Keratinocyte (primary cell): ENCODE measurements around the gene FLYWCH1. TPM values are rescaled to one million over a fixed set of nuclear protein-coding genes. Genes with fewer than 3 reads are reported as not detected.

Source experiments
- DNase-seq: peaks from one replicate; pipeline ENCODE4 v3.0.0-alpha.2; 2011; ENCODE audit warnings: low read depth, missing footprints, low spot score
- FAIRE-seq: peaks from 2 replicates; lab custom pipeline; 2011; peaks lifted over from hg19 to GRCh38; lab: Jason Lieb, UNC
- H2AFZ ChIP-seq: 2 replicates; pipeline ENCODE4 v1.6.0; 2012; ENCODE audit warnings: low read length, control low read depth, inconsistent platforms; ENCODE audit not compliant: control insufficient read depth
- H3K27ac ChIP-seq: 2 replicates; pipeline ENCODE4 v1.5.1; 2011; ENCODE audit warnings: low read length; ENCODE audit not compliant: control insufficient read depth, insufficient read depth
- H3K27me3 ChIP-seq: 3 replicates; pipeline ENCODE4 v1.6.0; 2011; ENCODE audit warnings: low read length; ENCODE audit not compliant: control insufficient read depth, insufficient read depth; ENCODE audit errors: extremely low read depth
- H3K36me3 ChIP-seq, 2 experiments: 2 replicates in 1 of 2; 3 replicates in 1 of 2; pipeline ENCODE4 v1.5.1; 2011; ENCODE audit warnings: low read length in 2 of 2, mild to moderate bottlenecking in 1 of 2; ENCODE audit not compliant: control insufficient read depth in 2 of 2, insufficient read depth in 2 of 2; ENCODE audit errors: extremely low read depth in 1 of 2
- H3K4me1 ChIP-seq: 3 replicates; pipeline ENCODE4 v1.5.1; 2011; ENCODE audit warnings: low read length; ENCODE audit not compliant: control insufficient read depth, insufficient read depth; ENCODE audit errors: extremely low read depth
- H3K4me2 ChIP-seq: 3 replicates; pipeline ENCODE4 v1.6.0; 2011; ENCODE audit warnings: low read depth, low read length; ENCODE audit not compliant: control insufficient read depth, insufficient read depth; ENCODE audit errors: extremely low read depth
- H3K4me3 ChIP-seq, 3 experiments: fragments of 200-600 bp in 1 of 3; sonication (generic) in 1 of 3; 2 replicates in 2 of 3; 3 replicates in 1 of 3; pipeline ENCODE4 v1.5.1; 2011 to 2016; ENCODE audit warnings: low read length in 3 of 3, mild to moderate bottlenecking in 3 of 3, control low read depth in 2 of 3, inconsistent platforms in 1 of 3, low read depth in 1 of 3, mixed read lengths in 1 of 3, mixed run types in 1 of 3, moderate library complexity in 1 of 3; ENCODE audit not compliant: control insufficient read depth in 2 of 3, insufficient read depth in 2 of 3; ENCODE audit errors: extremely low read depth in 1 of 3
- H3K79me2 ChIP-seq: 2 replicates; pipeline ENCODE4 v1.6.0; 2012; ENCODE audit warnings: low read length; ENCODE audit not compliant: control insufficient read depth, insufficient read depth
- H3K9ac ChIP-seq: 3 replicates; pipeline ENCODE4 v1.6.0; 2011; ENCODE audit warnings: low read length; ENCODE audit not compliant: control insufficient read depth, insufficient read depth; ENCODE audit errors: extremely low read depth
- H3K9me1 ChIP-seq: 3 replicates; pipeline ENCODE4 v1.6.0; 2011; ENCODE audit warnings: low read length; ENCODE audit not compliant: control insufficient read depth, insufficient read depth; ENCODE audit errors: extremely low read depth
- H3K9me3 ChIP-seq: 2 replicates; pipeline ENCODE4 v1.5.1; 2012; ENCODE audit warnings: low read depth, low read length; ENCODE audit not compliant: control insufficient read depth
- H4K20me1 ChIP-seq: 3 replicates; pipeline ENCODE4 v1.6.0; 2011; ENCODE audit warnings: low read length; ENCODE audit not compliant: control insufficient read depth, insufficient read depth; ENCODE audit errors: extremely low read depth
- CTCF ChIP-seq, 3 experiments: IDR thresholded peaks in 1 of 3; conservative IDR thresholded peaks in 1 of 3; optimal IDR thresholded peaks in 1 of 3; 2 replicates in 2 of 3; 3 replicates in 1 of 3; pipeline versions ENCODE3 to v1.5.1; 2011; ENCODE audit warnings: low read length in 3 of 3, mild to moderate bottlenecking in 3 of 3, moderate library complexity in 2 of 3, control low read depth in 1 of 3, inconsistent platforms in 1 of 3; ENCODE audit not compliant: insufficient read depth in 2 of 3; ENCODE audit errors: extremely low read depth in 1 of 3
- EZH2 ChIP-seq: IDR thresholded peaks from one replicate; pipeline ENCODE4 v1.6.1; 2012; ENCODE audit warnings: inconsistent platforms, mild to moderate bottlenecking, low read length, moderate library complexity
- dilution Hi-C: fragments of 300-500 bp; cut with MboI; formaldehyde crosslinking; loops from one replicate; pipeline ENCODE4 v1.7.0; 2020; ENCODE audit warnings: low sequenced_read_pairs; ENCODE audit not compliant: extremely low pct_ligation_motif_present
- polyA plus RNA-seq, 5 experiments: library from polyadenylated mRNA; depleted of rRNA in 3 of 5; stranded (reverse) in 3 of 5; stranded (forward) in 1 of 5; unstranded in 1 of 5; fragments of >200 nt; gene quantifications; 1 replicate in 1 of 5; 2 replicates in 3 of 5; 3 replicates in 1 of 5; pipeline versions ENCODE4 v1.2.1 to v1.2.3, GENCODE V29; 2011 to 2012; ENCODE audit warnings: missing spikeins in 2 of 5, low read depth in 1 of 5, low replicate concordance in 1 of 5

The FLYWCH1 gene
- polyA plus RNA-seq, 1 donor (not counting 4 experiments of a cell fraction or from before 2014, with no cell fraction given): 16.2 TPM

GRCh38 chr16:2915196-2915929 is 3.6 kb downstream of the FLYWCH1 start:
- Histone ChIP-seq H4K20me1 (no peaks in the 10 kb centered on the region), H3K27ac (peak overlapping the region; percentile 78), H3K4me1 (peaks cover 25% of the 10 kb centered on the region), H3K4me3 (no peak overlapping the region), H3K79me2 (peaks cover 19% of the 10 kb centered on the region), H3K9me3 (no peaks in the 10 kb centered on the region), H3K9ac (peak overlapping the region; percentile 14), H3K27me3 (no peaks in the 10 kb centered on the region), H3K4me2 (peak overlapping the region; percentile 11), H3K9me1 (no peaks in the 10 kb centered on the region), H2AFZ (no peak overlapping the region), H3K36me3 (peaks cover 9 to 15% of the 10 kb centered on the region in 2 experiments)
- FAIRE-seq (no peak), DNase-seq (no peak)
- TF ChIP-seq EZH2 (no peak), CTCF (optimal IDR thresholded peaks at IDR 0.05 in 1 of 3, IDR thresholded peaks at IDR 0.05 in 1 of 3, conservative IDR thresholded peaks at IDR 0.05 in 1 of 3; ENCODE audit: extremely low read depth in 1 of 3, insufficient read depth in 2 of 3, low read length in 3 of 3) (no peak)
- dilution Hi-C loops: no loop called here

GRCh38 chr16:2919511-2920255 is 8.0 kb downstream of the FLYWCH1 start:
- no peak overlapping the region for H3K4me2 ChIP-seq
- peak; percentile 60 to 91 (median 83) for TF ChIP-seq CTCF (optimal IDR thresholded peaks at IDR 0.05 in 1 of 3, IDR thresholded peaks at IDR 0.05 in 1 of 3, conservative IDR thresholded peaks at IDR 0.05 in 1 of 3; ENCODE audit: extremely low read depth in 1 of 3, insufficient read depth in 2 of 3, low read length in 3 of 3)
- TF ChIP-seq EZH2: no peak

More at GRCh38 chr16:2919511-2920255, 8.0 kb downstream of the FLYWCH1 start:
- Histone ChIP-seq H3K27ac (peak overlapping the region; percentile 5), H3K27me3 (no peaks in the 10 kb centered on the region), H3K4me1 (peaks cover 18% of the 10 kb centered on the region), H3K9me3 (no peaks in the 10 kb centered on the region), H3K79me2 (peaks cover 15% of the 10 kb centered on the region), H3K4me3 (no peak overlapping the region), H3K36me3 (peaks cover 2 to 6% of the 10 kb centered on the region in 2 experiments), H4K20me1 (no peaks in the 10 kb centered on the region), H3K9me1 (no peaks in the 10 kb centered on the region), H3K9ac (no peak overlapping the region), H2AFZ (no peak overlapping the region)
- peak; percentile 5 for FAIRE-seq
- no peak for DNase-seq
- dilution Hi-C loops: no loop called here
